NCI-H748 treated with DMSO at 0.1 percent for 48 hours (cell line): ENCODE data around the gene RPL23.

Experiments used
- DNase-seq: peaks from one replicate; lab custom pipeline; 2025; lab: John Stamatoyannopoulos, UW

RPL23 gene

GRCh38 chr17:38853292-38854219 is at the start of gene RPL23:
RPL23 (minus strand) TSS chr17:38853721; CDS start chr17:38853710, 11 bp downstream.
- peak; percentile 93 for DNase-seq

- no peak for DNase-seq
Measured at GRCh38 chr17:38900978-38901656, 47.6 kb upstream of the RPL23 start.

- DNase-seq, result no peak
Measured at GRCh38 chr17:38899421-38899820, 45.9 kb upstream of the RPL23 start.

- DNase-seq, result no peak
Measured at GRCh38 chr17:38898812-38899348, 45.4 kb upstream of the RPL23 start.

- no peak for DNase-seq
Measured at GRCh38 chr17:38898291-38898679, 44.8 kb upstream of the RPL23 start.

- DNase-seq, result no peak
Measured at GRCh38 chr17:38897671-38898290, 44.3 kb upstream of the RPL23 start.

GRCh38 chr17:38897176-38897575 is 43.7 kb upstream of the RPL23 start:
- no peak for DNase-seq

- no peak for DNase-seq
Measured at GRCh38 chr17:38896346-38896954, 42.9 kb upstream of the RPL23 start.

- no peak for DNase-seq
Measured at GRCh38 chr17:38894276-38894675, 40.8 kb upstream of the RPL23 start.

GRCh38 chr17:38893607-38894006 is 40.1 kb upstream of the RPL23 start:
- no peak for DNase-seq

- DNase-seq, result no peak
Measured at GRCh38 chr17:38893113-38893512, 39.6 kb upstream of the RPL23 start.

GRCh38 chr17:38892620-38893019 is 39.1 kb upstream of the RPL23 start:
- DNase-seq, result no peak

GRCh38 chr17:38892083-38892482 is 38.6 kb upstream of the RPL23 start:
- no peak for DNase-seq

- DNase-seq, result no peak
Measured at GRCh38 chr17:38891441-38891840, 37.9 kb upstream of the RPL23 start.

GRCh38 chr17:38890410-38890746 is 36.9 kb upstream of the RPL23 start:
- no peak for DNase-seq

GRCh38 chr17:38889745-38890409 is 36.4 kb upstream of the RPL23 start:
- DNase-seq, result no peak

- DNase-seq, result no peak
Measured at GRCh38 chr17:38888842-38889241, 35.3 kb upstream of the RPL23 start.

GRCh38 chr17:38886643-38887010 is 33.1 kb upstream of the RPL23 start:
- DNase-seq, result no peak

GRCh38 chr17:38885728-38886642 is 32.5 kb upstream of the RPL23 start:
- DNase-seq, result no peak

- no peak for DNase-seq
Measured at GRCh38 chr17:38885044-38885727, 31.7 kb upstream of the RPL23 start.
